Activated CD8-positive, alpha-beta memory T cell treated with anti-CD3 and anti-CD28 coated beads, Interleukin-2, amount 50 U/mL, for 4 hours (primary cell): ENCODE measurements around the gene MBOAT2.
"Not testable (repeated sequence)": the region's sequence is repeated elsewhere in the genome, so short reads cannot be mapped to it uniquely, and the experiment has no call there.

Source experiments
- DNase-seq: peaks from one replicate; pipeline ENCODE4 v3.0.0-alpha.2; 2020

Gene MBOAT2

DNA sequence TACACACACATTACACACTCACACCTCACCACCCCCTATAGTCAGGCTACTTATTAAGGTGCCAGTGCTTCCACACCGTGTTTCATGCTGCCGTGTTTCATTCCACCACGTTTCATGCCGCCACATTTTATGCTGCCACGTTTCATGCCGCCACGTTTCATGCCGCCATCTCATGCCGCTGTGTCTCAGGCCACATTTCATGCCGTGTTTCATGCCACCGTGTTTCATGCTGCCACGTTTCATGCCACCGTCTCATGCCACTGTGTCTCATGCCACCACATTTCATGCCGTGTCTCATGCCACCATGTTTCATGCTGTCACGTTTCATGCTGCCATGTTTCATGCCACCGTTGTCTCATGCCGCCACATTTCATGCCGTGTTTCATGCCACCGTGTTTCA, 65.1 kb downstream of the MBOAT2 start:
- no peak for DNase-seq

- DNase-seq: no peak
These were observed 67.5 kb downstream of the MBOAT2 start for GRCh38 chr2:8935982-8936381.

- no peak for DNase-seq
These were observed 69.1 kb downstream of the MBOAT2 start for GRCh38 chr2:8934338-8934737.

GRCh38 chr2:8932702-8933101, 70.8 kb downstream of the MBOAT2 start:
- no peak for DNase-seq

DNA sequence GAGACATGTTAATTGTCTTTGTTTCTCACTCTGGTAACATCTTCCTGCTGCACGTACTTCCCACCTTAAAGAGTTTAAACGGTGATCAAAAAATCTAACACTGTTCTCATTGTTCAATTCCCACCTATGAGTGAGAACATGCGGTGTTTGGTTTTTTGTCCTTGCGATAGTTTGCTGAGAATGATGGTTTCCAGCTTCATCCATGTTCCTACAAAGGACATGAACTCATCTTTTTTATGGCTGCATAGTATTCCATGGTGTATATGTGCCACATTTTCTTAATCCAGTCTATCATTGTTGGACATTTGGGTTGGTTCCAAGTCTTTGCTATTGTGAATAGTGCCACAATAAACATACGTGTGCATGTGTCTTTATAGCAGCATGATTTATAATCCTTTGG, 73.3 kb downstream of the MBOAT2 start:
- not testable (repeated sequence) for DNase-seq

GRCh38 chr2:8929128-8929527, 74.4 kb downstream of the MBOAT2 start:
- DNase-seq: no peak

DNA sequence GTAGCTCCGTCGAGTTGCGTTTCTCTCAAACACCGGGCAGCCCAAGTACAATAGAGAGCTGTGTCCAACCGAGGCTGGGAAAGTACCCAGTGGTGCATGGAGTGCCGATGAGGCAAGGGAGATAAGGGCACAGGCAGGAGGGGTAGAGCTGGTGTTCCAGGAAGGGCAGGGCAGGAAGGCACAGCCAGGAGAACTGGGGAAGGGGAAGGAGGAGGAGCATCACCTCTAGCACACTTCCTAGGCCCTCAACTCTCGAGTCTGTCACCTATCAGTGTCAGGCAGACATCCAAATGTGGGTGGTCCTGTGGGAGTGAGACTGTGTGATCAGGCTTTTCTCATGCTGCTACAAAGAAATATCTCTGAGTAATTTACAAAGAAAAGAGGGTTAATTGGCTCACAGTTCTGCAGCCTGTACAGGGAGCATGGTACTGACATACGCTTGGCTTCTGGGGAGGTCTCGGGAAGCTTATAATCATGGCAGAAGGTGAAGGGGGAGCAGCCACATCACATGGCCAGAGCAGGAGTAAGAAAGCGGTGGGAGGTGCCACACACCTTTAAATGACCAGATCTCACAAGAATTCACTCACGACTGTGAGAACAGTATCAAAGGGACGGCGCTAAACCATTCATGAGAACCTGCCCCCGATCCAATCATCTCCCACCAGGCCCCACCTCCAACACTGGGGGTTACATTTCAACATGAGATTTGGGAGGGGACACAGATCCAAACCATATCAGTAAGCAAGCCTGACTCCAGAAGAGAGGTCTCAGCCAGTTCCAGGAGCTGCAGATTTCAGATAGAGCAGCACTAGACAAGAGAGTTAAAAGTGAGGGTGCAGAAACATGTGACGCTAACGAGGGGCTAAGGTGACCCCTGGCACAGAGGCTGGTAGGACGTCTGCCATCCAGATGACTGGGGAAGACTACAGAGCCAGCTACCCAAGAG, 75.7 kb downstream of the MBOAT2 start:
- DNase-seq: no peak

- no peak for DNase-seq
These were observed 77.1 kb downstream of the MBOAT2 start for GRCh38 chr2:8926356-8926755.

DNA sequence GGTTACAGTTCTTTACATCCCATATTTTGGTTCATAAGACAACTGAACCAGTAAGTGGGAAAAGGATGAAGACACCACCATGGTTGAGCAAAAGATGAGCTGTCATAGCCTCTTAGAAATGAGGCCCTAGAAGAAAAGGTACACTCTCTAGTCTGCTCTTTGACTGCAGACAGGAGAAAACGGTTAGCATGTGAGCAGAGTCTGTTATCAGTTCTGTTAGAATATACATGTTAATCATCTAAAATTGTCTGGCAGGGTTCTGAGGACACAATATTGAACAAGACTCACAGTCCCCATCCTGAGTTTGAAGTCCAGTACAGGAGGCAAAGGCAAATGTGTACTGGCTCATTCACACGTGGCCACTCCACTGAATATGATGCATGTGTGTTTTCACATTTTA, 78.1 kb downstream of the MBOAT2 start:
- no peak for DNase-seq

DNA sequence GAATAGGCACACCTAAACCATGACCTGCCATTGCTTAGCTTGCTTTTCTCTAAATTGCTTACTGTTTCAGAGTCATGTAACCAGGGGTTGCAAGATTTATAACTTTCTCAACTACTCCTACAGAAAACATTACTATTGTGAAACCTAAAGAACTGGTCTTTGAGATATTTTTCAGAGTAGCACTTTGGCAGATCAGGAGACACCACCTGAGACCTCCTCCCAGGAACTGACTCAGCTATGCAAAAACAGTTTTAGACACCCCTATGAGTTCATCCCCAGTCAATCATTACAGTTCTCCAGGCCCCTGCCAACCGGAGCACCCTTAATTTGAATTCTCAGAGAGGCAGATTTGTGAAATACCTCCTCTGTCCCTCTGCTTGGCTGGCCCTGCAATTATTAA, 80.3 kb downstream of the MBOAT2 start:
- DNase-seq: no peak

- no peak for DNase-seq
These were observed 81.1 kb downstream of the MBOAT2 start for GRCh38 chr2:8922431-8922830.

DNA sequence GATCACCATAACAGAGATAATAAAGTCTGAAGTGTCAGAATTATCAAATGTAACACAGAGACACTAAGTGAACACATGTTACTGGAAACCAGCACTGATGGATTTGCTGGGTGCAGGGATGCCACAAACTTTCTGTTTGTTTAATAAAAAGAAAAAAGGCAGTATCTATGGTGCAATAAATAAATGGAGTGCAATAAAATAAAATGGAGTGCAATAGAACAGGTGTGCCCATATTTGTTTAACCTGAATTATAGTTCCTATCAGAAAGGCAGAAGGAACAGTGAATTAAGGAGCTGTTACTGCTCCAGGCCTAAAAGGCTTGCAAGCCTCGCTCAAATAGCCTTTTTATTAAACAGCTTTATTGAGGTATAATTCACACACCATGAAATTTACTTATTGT, 85.1 kb downstream of the MBOAT2 start:
- DNase-seq: no peak

- no peak for DNase-seq
These were observed 87.5 kb downstream of the MBOAT2 start for GRCh38 chr2:8915941-8916340.

- DNase-seq: not testable (repeated sequence)
These were observed 89.7 kb downstream of the MBOAT2 start for GRCh38 chr2:8913767-8914166.

DNA sequence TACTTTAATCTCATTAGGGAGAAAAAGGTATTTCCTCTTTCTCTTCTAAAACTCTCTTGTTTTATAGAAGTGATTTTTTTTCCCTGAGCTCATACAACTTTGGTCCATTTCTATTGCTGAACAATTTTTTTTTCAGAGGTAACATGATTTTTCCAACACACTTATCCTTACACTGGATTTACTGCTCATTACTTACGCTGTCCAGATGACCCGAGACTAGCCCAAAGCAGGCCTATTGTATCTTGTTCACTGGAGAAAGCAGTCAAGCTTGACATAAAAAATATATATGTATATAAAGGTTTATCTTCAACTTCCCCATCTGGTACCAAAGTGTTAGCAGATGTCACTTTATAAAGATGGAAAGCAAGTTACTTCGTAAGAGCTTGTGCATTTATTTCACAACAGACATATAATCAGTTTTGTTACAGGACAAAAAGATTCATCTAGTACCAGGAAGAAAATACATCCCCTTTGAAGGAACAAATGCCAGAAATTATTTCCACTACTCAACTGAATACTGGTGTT, 95.7 kb downstream of the MBOAT2 start:
- DNase-seq: no peak

DNA sequence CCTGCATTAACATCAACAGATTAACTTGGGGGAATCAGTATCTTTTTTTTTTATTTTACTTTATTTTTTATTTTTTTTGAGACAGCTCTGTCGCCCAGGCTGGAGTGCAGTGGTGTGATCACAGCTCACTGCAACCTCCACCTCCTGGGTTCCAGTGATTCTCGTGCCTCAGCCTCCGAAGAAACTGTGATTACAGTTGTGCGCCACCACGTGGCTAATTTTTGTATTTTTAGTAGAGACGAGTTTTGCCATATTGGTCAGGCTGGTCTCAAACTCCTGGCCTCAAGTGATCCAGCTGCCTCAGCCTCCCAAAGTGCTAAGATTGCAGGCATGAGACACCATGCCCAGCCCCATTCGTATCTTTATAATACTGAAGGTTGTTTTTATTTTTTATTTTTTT, 99.6 kb downstream of the MBOAT2 start:
- not testable (repeated sequence) for DNase-seq

GRCh38 chr2:8902757-8903156, 100.7 kb downstream of the MBOAT2 start:
- DNase-seq: not testable (repeated sequence)

DNA sequence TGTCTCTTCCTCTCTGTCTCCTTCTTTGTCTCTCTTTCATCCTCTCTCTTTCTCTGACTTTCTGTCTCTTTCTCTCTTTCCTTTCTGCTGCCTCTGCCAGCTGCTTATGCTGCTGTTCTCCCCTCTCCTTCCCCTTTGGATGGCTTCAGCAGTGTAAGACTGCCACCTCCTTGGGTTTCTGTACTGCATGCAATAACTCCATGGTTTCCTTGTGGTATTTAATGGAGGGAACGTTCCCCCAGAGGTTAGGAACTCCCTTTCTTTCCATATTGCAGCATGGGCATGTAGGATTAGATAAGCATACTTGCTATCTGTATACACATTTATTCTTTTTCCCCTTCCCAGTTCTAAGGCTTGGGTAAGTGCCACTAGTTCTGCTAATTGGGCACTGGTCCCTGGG, 106.3 kb downstream of the MBOAT2 start:
- DNase-seq: not testable (repeated sequence)

DNA sequence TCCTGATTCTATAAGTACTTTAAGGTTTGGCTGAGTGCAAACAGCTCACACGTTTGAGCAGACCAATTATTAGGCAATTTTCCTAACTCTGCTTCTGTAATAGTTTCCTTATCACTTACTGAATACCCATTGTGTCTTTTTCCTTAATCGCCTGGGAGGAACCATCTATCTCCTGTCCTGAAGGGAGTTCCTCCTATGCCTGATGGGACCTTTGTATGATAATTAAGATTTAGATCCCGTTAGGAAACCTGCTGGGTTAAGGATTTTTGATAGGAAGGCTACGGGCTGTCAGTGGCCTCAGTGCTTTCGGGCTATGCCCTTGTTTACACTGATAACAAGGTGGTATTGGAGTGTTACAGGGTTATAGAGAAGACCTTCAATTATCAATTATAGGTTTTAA, 106.8 kb downstream of the MBOAT2 start:
- DNase-seq: not testable (repeated sequence)

DNA sequence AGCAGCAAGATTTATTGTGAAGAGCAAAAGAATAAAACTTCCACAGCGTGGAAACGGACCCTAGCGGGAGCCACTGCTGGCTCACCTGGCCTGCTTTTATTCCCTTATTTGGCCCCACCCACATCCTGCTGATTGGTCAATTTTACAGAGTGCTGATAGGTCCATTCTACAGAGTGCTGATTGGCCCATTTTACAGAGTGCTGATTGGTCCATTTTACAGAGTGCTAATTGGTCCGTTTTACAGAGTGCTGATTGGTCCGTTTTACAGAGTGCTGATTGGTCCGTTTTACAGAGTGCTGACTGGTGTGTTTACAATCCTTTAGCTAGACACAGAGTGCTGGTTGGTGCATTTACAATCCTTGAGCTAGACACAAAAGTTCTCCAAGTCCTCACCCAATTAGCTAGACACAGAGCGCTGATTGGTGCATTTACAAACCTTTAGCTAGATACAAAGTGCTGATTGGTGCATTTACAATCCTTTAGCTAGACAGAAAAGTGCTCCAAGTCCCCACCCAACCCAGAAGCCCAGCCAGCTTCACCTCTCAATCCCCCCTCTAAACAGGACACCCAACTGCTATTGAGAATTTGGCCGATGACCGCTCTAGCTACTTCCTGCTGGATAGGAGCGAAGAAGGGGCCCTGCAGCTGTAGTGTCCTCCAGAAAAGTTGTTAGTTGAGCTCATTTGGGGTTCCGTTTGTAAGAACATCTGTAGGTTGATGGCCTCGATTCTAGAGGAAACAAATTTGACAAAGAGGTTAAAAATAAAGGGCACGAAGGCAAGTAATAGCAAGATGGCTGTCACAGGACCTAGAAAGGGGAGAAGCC, 108.2 kb downstream of the MBOAT2 start:
- DNase-seq: not testable (repeated sequence)

- DNase-seq: no peak
These were observed 109.3 kb downstream of the MBOAT2 start for GRCh38 chr2:8893978-8894820.

GRCh38 chr2:8893474-8893873, 110.0 kb downstream of the MBOAT2 start:
- no peak for DNase-seq

- DNase-seq: no peak
These were observed 111.4 kb downstream of the MBOAT2 start for GRCh38 chr2:8892111-8892510.
